ENCODE data around the gene MYLK.
"Not testable (repeated sequence)": the region's sequence is repeated elsewhere in the genome, so short reads cannot be mapped to it uniquely, and the experiment has no call there.

MYLK gene

DNA sequence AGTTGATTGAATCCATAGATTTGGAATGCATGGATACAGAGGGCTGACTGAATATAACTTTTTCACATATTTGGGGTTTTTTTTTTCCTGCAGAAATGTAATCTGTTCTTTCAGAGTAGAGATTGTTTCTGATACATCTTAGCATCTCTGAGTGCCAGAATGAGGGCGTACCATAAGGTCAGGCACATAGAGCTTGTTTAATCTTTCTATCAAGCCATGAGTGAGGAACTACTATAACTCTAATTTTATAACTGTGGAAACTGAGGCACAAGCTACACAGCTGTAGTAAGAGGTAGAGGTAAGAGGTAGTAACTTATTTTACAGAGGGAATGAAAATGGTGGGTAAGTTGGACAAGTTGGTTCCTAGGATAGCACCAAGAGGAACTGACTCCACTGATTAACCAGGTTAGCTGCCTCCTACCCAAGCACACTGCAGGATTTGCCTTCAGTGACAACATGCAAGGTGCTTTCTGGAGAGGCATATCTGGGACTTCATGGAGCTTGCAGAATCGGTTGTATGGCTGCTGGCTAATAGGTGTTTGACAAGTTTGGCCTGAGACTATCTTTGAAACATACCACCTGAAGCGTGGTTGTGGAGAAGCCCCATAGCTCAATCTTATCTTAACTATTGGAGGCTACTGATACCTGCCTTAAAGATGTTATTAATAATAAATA is 275.7 kb downstream of the MYLK start:
- Histone ChIP-seq H3K36me3 (no peaks in the 10 kb centered on the region), H3K9me3 (no peaks in the 10 kb centered on the region), H3K4me1 (ENCODE audit: control insufficient read depth in 1 of 2, insufficient read depth in 1 of 2, low read depth in 1 of 2, low read length in 1 of 2) (no peaks in the 10 kb centered on the region), H3K4me3 (ENCODE audit: low read depth in 1 of 2, low read length in 1 of 2) (no peak overlapping the region), H3K27me3 (no peaks in the 10 kb centered on the region), H3K27ac (no peak overlapping the region)
- TF ChIP-seq, protein P1, sequence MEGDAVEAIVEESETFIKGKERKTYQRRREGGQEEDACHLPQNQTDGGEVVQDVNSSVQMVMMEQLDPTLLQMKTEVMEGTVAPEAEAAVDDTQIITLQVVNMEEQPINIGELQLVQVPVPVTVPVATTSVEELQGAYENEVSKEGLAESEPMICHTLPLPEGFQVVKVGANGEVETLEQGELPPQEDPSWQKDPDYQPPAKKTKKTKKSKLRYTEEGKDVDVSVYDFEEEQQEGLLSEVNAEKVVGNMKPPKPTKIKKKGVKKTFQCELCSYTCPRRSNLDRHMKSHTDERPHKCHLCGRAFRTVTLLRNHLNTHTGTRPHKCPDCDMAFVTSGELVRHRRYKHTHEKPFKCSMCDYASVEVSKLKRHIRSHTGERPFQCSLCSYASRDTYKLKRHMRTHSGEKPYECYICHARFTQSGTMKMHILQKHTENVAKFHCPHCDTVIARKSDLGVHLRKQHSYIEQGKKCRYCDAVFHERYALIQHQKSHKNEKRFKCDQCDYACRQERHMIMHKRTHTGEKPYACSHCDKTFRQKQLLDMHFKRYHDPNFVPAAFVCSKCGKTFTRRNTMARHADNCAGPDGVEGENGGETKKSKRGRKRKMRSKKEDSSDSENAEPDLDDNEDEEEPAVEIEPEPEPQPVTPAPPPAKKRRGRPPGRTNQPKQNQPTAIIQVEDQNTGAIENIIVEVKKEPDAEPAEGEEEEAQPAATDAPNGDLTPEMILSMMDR (IDR thresholded peaks at IDR 0.05): no peak

DNA sequence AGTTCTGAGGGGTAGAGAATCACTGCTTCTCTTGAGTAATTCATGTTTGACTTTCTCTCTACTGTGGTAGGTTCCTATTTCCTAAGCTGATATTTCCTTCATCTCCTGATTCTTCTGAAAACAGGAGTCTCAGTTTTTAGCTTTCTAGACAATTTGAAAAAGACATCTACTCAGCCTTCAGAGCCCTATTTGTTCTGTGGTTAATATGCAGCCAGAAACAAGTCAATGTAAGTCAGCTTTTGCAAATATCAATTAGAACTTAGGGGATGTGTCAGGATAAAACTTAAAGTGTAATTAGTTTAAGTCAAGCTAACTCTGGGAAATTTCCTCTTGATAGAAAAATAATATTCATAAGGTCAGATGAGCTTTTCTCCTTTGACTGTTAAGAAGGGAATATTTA is 277.6 kb downstream of the MYLK start:
- no peaks in the 10 kb centered on the region for H3K4me1 ChIP-seq (ENCODE audit: control insufficient read depth in 1 of 2, insufficient read depth in 1 of 2, low read depth in 1 of 2, low read length in 1 of 2)
- no peaks in the 10 kb centered on the region for H3K9me3 ChIP-seq
- TF ChIP-seq, protein P1 (IDR thresholded peaks at IDR 0.05): no peak
- no peaks in the 10 kb centered on the region for H3K27me3 ChIP-seq
- no peaks in the 10 kb centered on the region for H3K36me3 ChIP-seq
- no peak overlapping the region for H3K27ac ChIP-seq
- H3K4me3 ChIP-seq (ENCODE audit: low read depth in 1 of 2, low read length in 1 of 2): no peak overlapping the region

DNA sequence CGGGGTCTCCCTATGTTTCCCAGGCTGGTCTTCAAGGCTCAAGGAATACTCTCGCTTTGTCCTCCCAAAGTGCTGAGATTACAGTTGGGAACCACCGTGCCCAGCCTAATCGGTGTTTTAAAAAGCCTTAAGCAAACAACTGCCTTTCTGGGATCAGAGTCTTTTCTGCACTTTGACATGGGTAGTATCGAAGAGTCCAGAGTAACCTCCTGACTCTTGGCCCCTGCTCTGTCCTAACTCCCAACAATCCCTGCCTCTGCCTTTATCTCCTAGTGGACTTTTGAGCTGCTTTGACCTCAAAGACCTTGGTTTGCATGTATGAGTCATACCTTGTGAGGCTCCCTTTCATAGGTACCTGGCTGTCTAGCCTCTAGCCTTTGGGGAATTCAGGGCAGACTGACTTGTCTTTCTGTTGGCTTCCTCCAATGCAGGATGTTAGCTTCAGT is 278.3 kb downstream of the MYLK start:
- H3K4me1 ChIP-seq (ENCODE audit: control insufficient read depth in 1 of 2, insufficient read depth in 1 of 2, low read depth in 1 of 2, low read length in 1 of 2): no peaks in the 10 kb centered on the region
- no peak overlapping the region for H3K4me3 ChIP-seq (ENCODE audit: low read depth in 1 of 2, low read length in 1 of 2)
- no peak overlapping the region for H3K27ac ChIP-seq
- H3K27me3 ChIP-seq: no peaks in the 10 kb centered on the region
- TF ChIP-seq, protein P1 (IDR thresholded peaks at IDR 0.05): no peak
- no peaks in the 10 kb centered on the region for H3K9me3 ChIP-seq
- H3K36me3 ChIP-seq: no peaks in the 10 kb centered on the region

DNA sequence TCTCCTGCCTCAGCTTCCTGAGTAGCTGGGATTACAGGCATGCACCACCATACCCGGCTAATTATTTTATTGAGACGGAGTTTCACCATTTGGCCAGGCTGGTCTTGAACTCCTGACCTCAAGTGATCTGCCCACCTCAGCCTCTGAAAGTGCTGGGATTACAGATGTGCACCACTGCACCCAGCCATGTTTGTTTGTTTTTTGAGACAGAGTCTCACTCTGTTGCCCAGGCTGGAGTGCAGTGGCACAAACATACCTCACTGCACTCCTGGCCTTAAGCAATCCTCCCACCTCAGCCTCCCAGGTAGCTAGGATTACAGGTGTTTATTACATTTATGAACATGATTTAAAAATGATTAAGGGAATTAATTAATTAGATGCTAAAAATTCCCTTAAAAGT is 281.0 kb downstream of the MYLK start:
- not testable (repeated sequence) for H3K27ac ChIP-seq; H3K36me3 ChIP-seq; H3K27me3 ChIP-seq; H3K4me1 ChIP-seq (ENCODE audit: control insufficient read depth in 1 of 2, insufficient read depth in 1 of 2, low read depth in 1 of 2, low read length in 1 of 2); H3K4me3 ChIP-seq (ENCODE audit: low read depth in 1 of 2, low read length in 1 of 2); H3K9me3 ChIP-seq

DNA sequence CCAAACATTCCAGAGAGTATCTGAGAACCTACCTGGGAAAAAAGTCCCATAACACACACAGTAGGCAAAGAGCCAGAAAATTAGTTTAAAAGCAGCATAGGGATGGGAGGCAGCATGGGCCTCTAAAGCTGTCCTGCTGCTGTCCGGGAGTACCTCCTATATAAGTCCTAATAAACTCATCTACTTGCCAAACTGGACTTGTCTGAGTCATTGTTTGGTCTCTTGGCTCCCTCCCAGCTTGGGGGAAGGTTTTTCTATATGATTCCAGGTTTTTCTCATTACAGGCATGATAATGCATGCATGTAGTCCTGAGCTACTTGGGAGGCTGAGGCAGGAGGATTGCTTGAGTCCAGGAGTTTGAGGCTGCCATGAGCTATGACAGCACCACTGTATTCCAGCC is 281.8 kb downstream of the MYLK start:
- Histone ChIP-seq H3K36me3 (no peaks in the 10 kb centered on the region), H3K27ac (no peak overlapping the region), H3K4me3 (ENCODE audit: low read depth in 1 of 2, low read length in 1 of 2) (no peak overlapping the region), H3K27me3 (no peaks in the 10 kb centered on the region), H3K9me3 (no peaks in the 10 kb centered on the region), H3K4me1 (ENCODE audit: control insufficient read depth in 1 of 2, insufficient read depth in 1 of 2, low read depth in 1 of 2, low read length in 1 of 2) (no peaks in the 10 kb centered on the region)
- TF ChIP-seq, protein P1 (IDR thresholded peaks at IDR 0.05): no peak

DNA sequence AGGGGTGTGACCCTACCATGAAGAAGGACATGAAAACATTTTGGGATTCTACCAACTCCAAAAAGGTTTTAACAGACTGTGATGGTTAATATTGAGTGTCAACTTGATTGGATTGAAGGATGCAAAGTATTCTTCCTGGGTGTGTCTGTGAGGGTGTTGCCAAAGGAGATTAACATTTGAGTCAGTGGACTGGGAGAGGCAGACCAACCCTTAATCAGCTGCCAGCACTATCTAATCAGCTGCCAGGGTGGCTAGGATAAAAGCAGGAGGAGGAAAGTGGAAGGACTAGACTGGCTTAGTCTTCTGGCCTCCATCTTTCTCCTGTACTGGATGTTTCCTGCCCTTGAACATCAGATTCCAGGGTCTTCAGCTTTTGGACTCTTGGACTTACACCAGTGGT is 283.3 kb downstream of the MYLK start:
- H3K36me3 ChIP-seq; H3K4me3 ChIP-seq (ENCODE audit: low read depth in 1 of 2, low read length in 1 of 2); H3K27me3 ChIP-seq; H3K27ac ChIP-seq; H3K9me3 ChIP-seq; H3K4me1 ChIP-seq (ENCODE audit: control insufficient read depth in 1 of 2, insufficient read depth in 1 of 2, low read depth in 1 of 2, low read length in 1 of 2): not testable (repeated sequence)
